A204.1 (cell line): ENCODE results near the gene MBOAT1.

ENCODE experiments used
- FAIRE-seq: peaks from 2 replicates; lab custom pipeline; 2012; peaks lifted over from hg19 to GRCh38; lab: Jason Lieb, UNC

MBOAT1 gene

GRCh38 chr6:20099156-20099555, 113.1 kb downstream of the MBOAT1 start:
- no peak for FAIRE-seq

- FAIRE-seq = no peak
These were observed 113.9 kb downstream of the MBOAT1 start for GRCh38 chr6:20098267-20098876.

- no peak for FAIRE-seq
These were observed 115.7 kb downstream of the MBOAT1 start for GRCh38 chr6:20096536-20096935.

GRCh38 chr6:20095436-20095835, 116.8 kb downstream of the MBOAT1 start:
- no peak for FAIRE-seq

GRCh38 chr6:20092071-20092566, 120.2 kb downstream of the MBOAT1 start:
- peak; percentile 97 for FAIRE-seq

GRCh38 chr6:20086992-20087391, 125.3 kb downstream of the MBOAT1 start:
- no peak for FAIRE-seq

- no peak for FAIRE-seq
These were observed 126.5 kb downstream of the MBOAT1 start for GRCh38 chr6:20085817-20086216.

GRCh38 chr6:20084411-20084810, 127.9 kb downstream of the MBOAT1 start:
- FAIRE-seq = no peak

GRCh38 chr6:20071998-20072397, 140.3 kb downstream of the MBOAT1 start:
- no peak for FAIRE-seq

GRCh38 chr6:20070047-20070446, 142.2 kb downstream of the MBOAT1 start:
- FAIRE-seq = no peak

- no peak for FAIRE-seq
These were observed 143.2 kb downstream of the MBOAT1 start for GRCh38 chr6:20069021-20069522.

- FAIRE-seq = no peak
These were observed 143.8 kb downstream of the MBOAT1 start for GRCh38 chr6:20068421-20068988.

- FAIRE-seq = no peak
These were observed 150.3 kb downstream of the MBOAT1 start for GRCh38 chr6:20061952-20062351.

- no peak for FAIRE-seq
These were observed 152.0 kb downstream of the MBOAT1 start for GRCh38 chr6:20060252-20060651.

- no peak for FAIRE-seq
These were observed 153.4 kb downstream of the MBOAT1 start for GRCh38 chr6:20058912-20059311.

- FAIRE-seq = no peak
These were observed 154.0 kb downstream of the MBOAT1 start for GRCh38 chr6:20058121-20058905.

GRCh38 chr6:20056350-20056992, 155.8 kb downstream of the MBOAT1 start:
- FAIRE-seq = peak; percentile 81

GRCh38 chr6:20055916-20056315, 156.4 kb downstream of the MBOAT1 start:
- no peak for FAIRE-seq
